ENCODE results near the gene MCEMP1.

DNA sequence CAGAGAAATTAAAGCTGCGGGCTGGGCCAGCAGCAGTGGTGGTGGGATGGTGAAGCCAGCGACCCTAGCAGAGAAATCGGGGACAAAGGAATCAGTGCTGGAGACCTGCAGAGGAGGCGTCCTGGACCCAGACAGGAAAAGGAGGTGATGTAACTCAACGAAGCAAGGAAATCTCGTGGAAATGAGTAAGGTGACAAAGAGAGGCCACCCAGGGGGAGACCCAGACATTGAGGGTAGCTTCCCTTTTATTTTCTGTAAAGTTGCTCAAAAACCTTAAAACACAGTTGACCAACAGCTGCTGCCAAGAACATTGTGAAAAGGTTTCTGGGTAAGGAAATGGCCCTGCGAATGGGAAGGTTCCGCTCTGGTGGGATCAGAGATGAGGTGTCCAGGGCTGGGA is 21.3 kb upstream of the MCEMP1 start:
- TF ChIP-seq, protein P1, sequence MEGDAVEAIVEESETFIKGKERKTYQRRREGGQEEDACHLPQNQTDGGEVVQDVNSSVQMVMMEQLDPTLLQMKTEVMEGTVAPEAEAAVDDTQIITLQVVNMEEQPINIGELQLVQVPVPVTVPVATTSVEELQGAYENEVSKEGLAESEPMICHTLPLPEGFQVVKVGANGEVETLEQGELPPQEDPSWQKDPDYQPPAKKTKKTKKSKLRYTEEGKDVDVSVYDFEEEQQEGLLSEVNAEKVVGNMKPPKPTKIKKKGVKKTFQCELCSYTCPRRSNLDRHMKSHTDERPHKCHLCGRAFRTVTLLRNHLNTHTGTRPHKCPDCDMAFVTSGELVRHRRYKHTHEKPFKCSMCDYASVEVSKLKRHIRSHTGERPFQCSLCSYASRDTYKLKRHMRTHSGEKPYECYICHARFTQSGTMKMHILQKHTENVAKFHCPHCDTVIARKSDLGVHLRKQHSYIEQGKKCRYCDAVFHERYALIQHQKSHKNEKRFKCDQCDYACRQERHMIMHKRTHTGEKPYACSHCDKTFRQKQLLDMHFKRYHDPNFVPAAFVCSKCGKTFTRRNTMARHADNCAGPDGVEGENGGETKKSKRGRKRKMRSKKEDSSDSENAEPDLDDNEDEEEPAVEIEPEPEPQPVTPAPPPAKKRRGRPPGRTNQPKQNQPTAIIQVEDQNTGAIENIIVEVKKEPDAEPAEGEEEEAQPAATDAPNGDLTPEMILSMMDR (IDR thresholded peaks at IDR 0.05) = no peak
- TF ChIP-seq POLR2A (IDR thresholded peaks at IDR 0.05) = no peak
- TF ChIP-seq POLR2AphosphoS5 (IDR thresholded peaks at IDR 0.05) = no peak

Data from breast epithelium (tissue), 3 donors.